ENCODE results near the gene CYB5R2. TPM values are rescaled to one million over a fixed set of nuclear protein-coding genes. Genes with fewer than 3 reads are reported as not detected.

CYB5R2 gene
- total and polyA plus RNA-seq, 2 donors (not counting 1 experiment from before 2014, with no cell fraction given), result 16.2 to 22.5 TPM

GRCh38 chr11:7635708-7636107 lies 37.6 kb downstream of the CYB5R2 start:
- Histone ChIP-seq H3K9ac (ENCODE audit: insufficient read depth, low read length) (no peak overlapping the region), H3K4me3 (replicated peaks in 1 of 4; ENCODE audit: control extremely low read depth in 1 of 4, insufficient read depth in 1 of 4, low read depth in 3 of 4, low read length in 4 of 4) (no peak overlapping the region), H3K9me3 (ENCODE audit: control insufficient read depth, insufficient read depth, low read depth, low read length) (no peaks in the 10 kb centered on the region), H3K4me1 (ENCODE audit: control insufficient read depth, extremely low read depth, insufficient read depth, low read length) (peaks cover 4% of the 10 kb centered on the region), H3K79me2 (ENCODE audit: control insufficient read depth, insufficient read depth, low read length) (no peaks in the 10 kb centered on the region), H4K20me1 (ENCODE audit: control insufficient read depth, extremely low read depth, insufficient read depth, low read length) (no peaks in the 10 kb centered on the region), H3K27me3 (ENCODE audit: control insufficient read depth, insufficient read depth, low read length) (no peaks in the 10 kb centered on the region), H3K27ac (ENCODE audit: insufficient read depth, low read length) (no peak overlapping the region), H3K4me2 (ENCODE audit: extremely low read depth, insufficient read depth, low read length) (no peak overlapping the region), H2AFZ (ENCODE audit: low read length) (no peak overlapping the region), H3K36me3 (ENCODE audit: control insufficient read depth, insufficient read depth, low read length) (no peaks in the 10 kb centered on the region)
- TF ChIP-seq EZH2 (IDR thresholded peaks at IDR 0.05; ENCODE audit: low read length, missing control alignments) (no peak), CTCF (conservative IDR thresholded peaks at IDR 0.05 in 1 of 2, IDR thresholded peaks at IDR 0.05 in 1 of 2; ENCODE audit: low read depth in 1 of 2, low read length in 2 of 2) (no peak)
- no peak for DNase-seq (ENCODE audit: low read depth in 2 of 2)

GRCh38 chr11:7635137-7635536 lies 38.2 kb downstream of the CYB5R2 start:
- TF ChIP-seq CTCF (conservative IDR thresholded peaks at IDR 0.05 in 1 of 2, IDR thresholded peaks at IDR 0.05 in 1 of 2; ENCODE audit: low read depth in 1 of 2, low read length in 2 of 2) (no peak), EZH2 (IDR thresholded peaks at IDR 0.05; ENCODE audit: low read length, missing control alignments) (no peak)

GRCh38 chr11:7632211-7632610 lies 41.1 kb downstream of the CYB5R2 start:
- H3K27ac ChIP-seq (ENCODE audit: insufficient read depth, low read length), result no peak overlapping the region
- H3K4me2 ChIP-seq (ENCODE audit: extremely low read depth, insufficient read depth, low read length), result no peak overlapping the region
- H3K4me3 ChIP-seq (replicated peaks in 1 of 4; ENCODE audit: control extremely low read depth in 1 of 4, insufficient read depth in 1 of 4, low read depth in 3 of 4, low read length in 4 of 4), result no peak overlapping the region
- no peaks in the 10 kb centered on the region for H3K79me2 ChIP-seq (ENCODE audit: control insufficient read depth, insufficient read depth, low read length)
- H3K36me3 ChIP-seq (ENCODE audit: control insufficient read depth, insufficient read depth, low read length), result no peaks in the 10 kb centered on the region
- no peak overlapping the region for H3K9ac ChIP-seq (ENCODE audit: insufficient read depth, low read length)
- H4K20me1 ChIP-seq (ENCODE audit: control insufficient read depth, extremely low read depth, insufficient read depth, low read length), result no peaks in the 10 kb centered on the region
- DNase-seq (ENCODE audit: low read depth in 2 of 2), result no peak
- H3K27me3 ChIP-seq (ENCODE audit: control insufficient read depth, insufficient read depth, low read length), result no peaks in the 10 kb centered on the region
- TF ChIP-seq EZH2 (IDR thresholded peaks at IDR 0.05; ENCODE audit: low read length, missing control alignments) (no peak), CTCF (conservative IDR thresholded peaks at IDR 0.05 in 1 of 2, IDR thresholded peaks at IDR 0.05 in 1 of 2; ENCODE audit: low read depth in 1 of 2, low read length in 2 of 2) (no peak)
- no peaks in the 10 kb centered on the region for H3K9me3 ChIP-seq (ENCODE audit: control insufficient read depth, insufficient read depth, low read depth, low read length)
- no peak overlapping the region for H2AFZ ChIP-seq (ENCODE audit: low read length)
- H3K4me1 ChIP-seq (ENCODE audit: control insufficient read depth, extremely low read depth, insufficient read depth, low read length), result peaks cover under 1% of the 10 kb centered on the region

More at GRCh38 chr11:7635137-7635536, 38.2 kb downstream of the CYB5R2 start:
- Histone ChIP-seq H3K9me3 (ENCODE audit: control insufficient read depth, insufficient read depth, low read depth, low read length) (no peaks in the 10 kb centered on the region), H3K79me2 (ENCODE audit: control insufficient read depth, insufficient read depth, low read length) (no peaks in the 10 kb centered on the region), H3K27ac (ENCODE audit: insufficient read depth, low read length) (no peak overlapping the region), H4K20me1 (ENCODE audit: control insufficient read depth, extremely low read depth, insufficient read depth, low read length) (no peaks in the 10 kb centered on the region), H3K4me2 (ENCODE audit: extremely low read depth, insufficient read depth, low read length) (no peak overlapping the region), H3K4me3 (replicated peaks in 1 of 4; ENCODE audit: control extremely low read depth in 1 of 4, insufficient read depth in 1 of 4, low read depth in 3 of 4, low read length in 4 of 4) (no peak overlapping the region), H3K4me1 (ENCODE audit: control insufficient read depth, extremely low read depth, insufficient read depth, low read length) (peaks cover 4% of the 10 kb centered on the region), H3K9ac (ENCODE audit: insufficient read depth, low read length) (no peak overlapping the region), H2AFZ (ENCODE audit: low read length) (no peak overlapping the region), H3K27me3 (ENCODE audit: control insufficient read depth, insufficient read depth, low read length) (no peaks in the 10 kb centered on the region), H3K36me3 (ENCODE audit: control insufficient read depth, insufficient read depth, low read length) (no peaks in the 10 kb centered on the region)
- no peak for DNase-seq (ENCODE audit: low read depth in 2 of 2)

Measured in fibroblast of lung (primary cell).